NK-92 (cell line): ENCODE results near the gene RDH8.

Experiments used
- DNase-seq: peaks from one replicate; lab custom pipeline; 2025; ENCODE audit not compliant: unreplicated experiment; lab: John Stamatoyannopoulos, UW

Gene RDH8

DNA sequence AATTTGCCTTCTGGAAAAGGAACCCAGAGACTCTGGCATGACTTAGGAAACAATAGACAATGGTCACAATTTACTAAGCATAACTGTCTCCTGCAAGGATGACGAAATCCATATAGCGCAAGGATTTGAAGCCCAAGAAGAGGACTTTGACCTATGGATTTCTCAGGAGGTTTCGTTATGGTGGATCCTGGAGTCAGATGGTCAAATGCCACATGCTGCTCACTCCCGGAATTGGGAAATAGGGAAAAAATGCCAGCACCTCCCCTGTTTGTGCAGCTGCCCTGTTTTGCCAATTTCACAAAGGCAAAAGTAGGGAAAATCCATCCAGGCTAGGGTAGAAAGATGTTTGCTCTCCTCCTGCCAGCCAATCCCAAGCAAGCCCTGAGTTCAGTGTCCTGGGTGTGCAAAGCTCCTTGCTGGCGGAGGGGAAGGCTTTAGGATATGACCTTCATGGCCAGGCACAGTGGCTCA, 23.4 kb downstream of the RDH8 start:
- no peak for DNase-seq

DNA sequence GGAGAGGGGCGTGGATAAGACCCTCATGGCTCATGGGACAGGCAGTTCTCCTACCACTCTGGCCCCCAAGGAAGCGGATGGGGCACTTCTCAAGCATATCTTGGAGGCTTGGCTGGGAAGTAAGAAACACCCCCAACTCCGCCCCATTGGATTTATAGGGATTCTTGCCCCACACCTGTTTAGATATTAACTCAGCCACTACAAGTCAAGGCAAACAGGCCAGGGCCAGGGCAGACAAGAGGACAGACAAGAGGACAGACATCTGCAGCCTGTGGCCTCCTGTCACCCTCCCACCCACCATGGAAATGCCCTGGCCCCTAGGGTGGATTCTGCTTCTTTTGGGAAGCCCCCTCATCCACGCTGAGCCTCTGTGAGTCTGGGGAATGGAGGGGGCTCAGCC, 24.1 kb downstream of the RDH8 start:
- DNase-seq: no peak

DNA sequence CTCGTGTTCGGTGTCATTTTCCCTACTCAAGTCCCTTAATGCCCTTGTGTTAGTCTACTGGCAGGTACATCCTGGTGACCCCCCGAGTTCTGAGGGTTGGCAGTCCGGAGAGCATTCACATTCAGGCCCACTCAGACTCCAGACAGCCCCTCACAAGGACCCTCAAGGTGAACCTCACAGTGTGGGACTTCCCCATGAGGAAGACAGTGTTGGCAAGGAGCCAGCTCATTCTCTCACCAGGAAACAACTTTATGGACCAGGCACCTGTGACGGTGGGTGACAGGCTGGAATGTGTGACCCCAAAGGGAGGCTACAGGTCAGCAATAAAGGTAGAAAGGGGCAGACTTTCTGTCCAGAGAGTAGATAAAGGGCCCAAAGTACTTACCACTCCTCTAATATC, 24.5 kb downstream of the RDH8 start:
- no peak for DNase-seq

DNA sequence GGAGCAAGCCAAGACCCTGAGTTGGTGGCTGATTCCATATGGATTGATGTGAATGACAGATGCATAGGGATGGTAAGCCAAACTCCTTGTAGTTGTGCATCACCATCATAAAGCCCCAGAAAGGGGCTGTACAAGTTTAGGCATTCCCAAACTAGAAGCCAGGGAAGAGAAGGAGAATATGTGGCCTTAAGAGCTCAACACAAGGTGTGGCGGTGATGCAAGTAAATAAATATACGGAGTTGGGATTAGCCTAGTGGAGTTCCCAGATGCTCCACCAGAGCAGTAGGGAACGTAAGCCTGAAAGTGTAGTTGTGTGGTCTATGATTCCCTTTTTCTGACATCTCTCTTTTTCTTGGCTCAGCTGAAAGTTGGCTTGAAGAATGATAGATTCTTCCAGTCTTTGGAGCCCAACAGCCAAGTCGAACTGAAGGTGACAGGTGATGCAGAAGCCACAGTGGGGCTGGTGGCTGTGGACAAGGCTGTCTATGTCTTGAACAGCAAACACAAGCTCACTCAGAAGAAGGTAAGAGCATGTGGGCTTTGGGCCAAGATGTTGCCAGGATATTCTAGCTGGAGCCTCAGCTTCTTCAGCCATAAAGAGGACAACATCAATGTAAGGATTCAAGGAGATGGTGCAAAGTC, 30.1 kb downstream of the RDH8 start:
- no peak for DNase-seq

GRCh38 chr19:10044390-10044789, 31.1 kb downstream of the RDH8 start:
- DNase-seq: no peak

GRCh38 chr19:10045371-10045770, 32.1 kb downstream of the RDH8 start:
- DNase-seq: no peak

GRCh38 chr19:10049626-10050025, 36.3 kb downstream of the RDH8 start:
- no peak for DNase-seq

- no peak for DNase-seq
Measured at GRCh38 chr19:10052602-10053360, 39.5 kb downstream of the RDH8 start.

GRCh38 chr19:10061717-10062310, 48.5 kb downstream of the RDH8 start:
- DNase-seq: no peak

- DNase-seq: no peak
Measured at GRCh38 chr19:10068205-10068604, 54.9 kb downstream of the RDH8 start.

DNA sequence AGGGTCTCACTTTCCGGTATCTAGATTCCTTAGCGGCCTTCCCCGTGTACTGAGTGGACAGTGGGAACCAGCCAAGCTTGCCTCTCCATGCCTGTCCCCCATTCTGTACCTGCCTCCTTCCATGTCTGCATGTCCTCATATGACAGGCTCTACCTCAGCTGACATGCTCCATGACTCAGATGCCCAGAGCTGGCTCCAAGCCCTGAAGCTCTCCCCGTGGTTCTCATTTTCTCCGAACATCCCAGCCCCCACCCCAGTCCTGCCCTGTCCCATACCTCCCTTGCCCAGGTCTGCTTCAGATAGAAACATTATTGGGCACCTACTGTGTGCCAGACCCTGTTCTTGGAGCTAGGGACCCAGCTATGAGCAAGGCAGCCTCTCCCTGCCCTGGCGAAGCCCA, 55.8 kb downstream of the RDH8 start:
- DNase-seq: no peak

- no peak for DNase-seq
Measured at GRCh38 chr19:10070730-10071446, 57.6 kb downstream of the RDH8 start.
